Cardiac muscle cell (in vitro differentiated cells and primary cell): Measurements from ENCODE around the gene HBG1. TPM values are rescaled to one million over a fixed set of nuclear protein-coding genes. Genes with fewer than 3 reads are reported as not detected.
A peak's percentile ranks its signal among the peaks of the same experiment; 100 is the strongest.

ENCODE experiments used
- DNase-seq, 2 donors: peaks; one replicate each; pipeline versions ENCODE4 v3.0.0 to v3.0.0-alpha.2; 2010 to 2017; ENCODE audit warnings: low read depth in 1 of 2, low spot score in 1 of 2
- H3K27ac ChIP-seq: fragments of 200-600 bp; sonication (generic); 2 replicates; pipeline ENCODE4 v1.5.1; 2016
- H3K27me3 ChIP-seq: fragments of 200-600 bp; sonication (generic); 2 replicates; pipeline ENCODE4 v1.6.0; 2016; ENCODE audit warnings: control low read depth
- H3K36me3 ChIP-seq: fragments of 200-600 bp; sonication (generic); 2 replicates; pipeline ENCODE4 v1.5.1; 2016; ENCODE audit warnings: control low read depth
- H3K4me1 ChIP-seq: fragments of 200-600 bp; sonication (generic); 2 replicates; pipeline ENCODE4 v1.8.1; 2017; ENCODE audit warnings: low read depth, mild to moderate bottlenecking, mixed run types
- H3K4me3 ChIP-seq: fragments of 200-600 bp; sonication (generic); 2 replicates; pipeline ENCODE4 v1.5.1; 2016; ENCODE audit warnings: mild to moderate bottlenecking
- H3K9me3 ChIP-seq: fragments of 200-600 bp; sonication (generic); 2 replicates; pipeline ENCODE4 v1.5.1; 2017; ENCODE audit warnings: low read depth, mild to moderate bottlenecking, control low read depth
- CTCF ChIP-seq: IDR thresholded peaks from 2 replicates; pipeline ENCODE4 v1.5.1; 2012; ENCODE audit warnings: low read depth, mild to moderate bottlenecking, low read length
- polyA plus RNA-seq: library from polyadenylated mRNA; unstranded; fragments of >200 nt; fragmentation: Nextera tagmentation; extraction: Ambion mirVana; gene quantifications from 2 replicates; pipeline ENCODE4 v1.2.1, GENCODE V29; 2016
- total RNA-seq: library from RNA; depleted of rRNA; stranded (reverse); fragments of >200 nt; gene quantifications from 2 replicates; pipeline ENCODE4 v1.2.3, GENCODE V29; 2016

Gene HBG1
- total and polyA plus RNA-seq, 2 experiments from 2014 or later: not detected

GRCh38 chr11:5210376-5210885, 39.2 kb downstream of the HBG1 start:
- H3K9me3 ChIP-seq: no peaks in the 10 kb centered on the region
- H3K4me1 ChIP-seq: no peaks in the 10 kb centered on the region
- H3K27me3 ChIP-seq: no peaks in the 10 kb centered on the region
- H3K36me3 ChIP-seq: no peaks in the 10 kb centered on the region
- no peak for TF ChIP-seq CTCF
- no peak for DNase-seq
- no peak overlapping the region for H3K4me3 ChIP-seq
- no peak overlapping the region for H3K27ac ChIP-seq

- peak; percentile 63 to 77 for DNase-seq
- TF ChIP-seq CTCF: peak; percentile 70
- H3K36me3 ChIP-seq: no peaks in the 10 kb centered on the region
These were observed 44.9 kb downstream of the HBG1 start for GRCh38 chr11:5204787-5205186.

GRCh38 chr11:5203366-5203765, 46.3 kb downstream of the HBG1 start:
- H3K27me3 ChIP-seq: no peaks in the 10 kb centered on the region
- H3K36me3 ChIP-seq: no peaks in the 10 kb centered on the region
- no peak overlapping the region for H3K4me3 ChIP-seq
- DNase-seq: no peak
- no peaks in the 10 kb centered on the region for H3K9me3 ChIP-seq
- no peaks in the 10 kb centered on the region for H3K4me1 ChIP-seq
- H3K27ac ChIP-seq: no peak overlapping the region
- no peak for TF ChIP-seq CTCF

More at GRCh38 chr11:5204787-5205186, 44.9 kb downstream of the HBG1 start:
- Histone ChIP-seq H3K4me3 (no peak overlapping the region), H3K27ac (no peak overlapping the region), H3K4me1 (no peaks in the 10 kb centered on the region), H3K27me3 (no peaks in the 10 kb centered on the region), H3K9me3 (no peaks in the 10 kb centered on the region)

GRCh38 chr11:5200582-5200981, 49.1 kb downstream of the HBG1 start, which contains the start of gene OR51V1:
Gene OR51V1, minus strand, starts transcription at chr11:5200682. Its CDS starts 0 bp downstream, at chr11:5200682.
- Histone ChIP-seq H3K36me3 (no peaks in the 10 kb centered on the region), H3K4me3 (no peak within 1 kb of the TSS), H3K4me1 (no peaks in the 10 kb centered on the region), H3K27ac (no peak within 1 kb of the TSS), H3K27me3 (no peaks in the 10 kb centered on the region), H3K9me3 (no peaks in the 10 kb centered on the region)
- no peak for TF ChIP-seq CTCF
- DNase-seq: no peak

GRCh38 chr11:5198285-5198684, 51.4 kb downstream of the HBG1 start:
- no peak for TF ChIP-seq CTCF
- no peaks in the 10 kb centered on the region for H3K36me3 ChIP-seq
- no peaks in the 10 kb centered on the region for H3K4me1 ChIP-seq
- no peaks in the 10 kb centered on the region for H3K9me3 ChIP-seq
- H3K27me3 ChIP-seq: no peaks in the 10 kb centered on the region
- no peak overlapping the region for H3K27ac ChIP-seq
- DNase-seq: no peak
- H3K4me3 ChIP-seq: no peak overlapping the region

Other genes with a start within 250 kb of the HBG1 start
- gene OR52J3, start 203.3 kb downstream of the HBG1 start, total RNA-seq: not detected in 2 replicates
- gene OR52J3, start 203.3 kb downstream of the HBG1 start, polyA plus RNA-seq: not detected in 2 replicates
- not detected in 2 replicates for gene OR52E2, start 190.2 kb downstream of the HBG1 start, total RNA-seq
- gene OR52E2, start 190.2 kb downstream of the HBG1 start, polyA plus RNA-seq: not detected in 2 replicates
- not detected in 2 replicates for gene OR52E1, start 180.3 kb downstream of the HBG1 start, total RNA-seq
- gene OR52E1, start 180.3 kb downstream of the HBG1 start, polyA plus RNA-seq: not detected in 2 replicates
- gene OR52A5, start 111.5 kb downstream of the HBG1 start, total RNA-seq: not detected in 2 replicates
- not detected in 2 replicates for gene OR52A5, start 111.5 kb downstream of the HBG1 start, polyA plus RNA-seq
- gene OR52A1, start 95.1 kb downstream of the HBG1 start, total RNA-seq: not detected in 2 replicates
- not detected in 2 replicates for gene OR52A1, start 95.1 kb downstream of the HBG1 start, polyA plus RNA-seq
- gene OR51V1, start 49.2 kb downstream of the HBG1 start, total RNA-seq: not detected in 2 replicates
- gene OR51V1, start 49.2 kb downstream of the HBG1 start, polyA plus RNA-seq: not detected in 2 replicates
- not detected in 2 replicates for gene HBB, start 22.8 kb downstream of the HBG1 start, total RNA-seq
- not detected in 2 replicates for gene HBB, start 22.8 kb downstream of the HBG1 start, polyA plus RNA-seq
- gene HBD, start 15.4 kb downstream of the HBG1 start, total RNA-seq: 0.95 TPM in 1 of 2 replicates, not detected in the other
- gene HBD, start 15.4 kb downstream of the HBG1 start, polyA plus RNA-seq: 2.8 TPM in 1 of 2 replicates, not detected in the other
- not detected in 2 replicates for gene HBG2, start 4.9 kb upstream of the HBG1 start, total RNA-seq
- gene HBG2, start 4.9 kb upstream of the HBG1 start, polyA plus RNA-seq: 0.54 TPM in 1 of 2 replicates, not detected in the other
- 0.32 and 0.51 TPM in 2 replicates for gene HBE1, start 20.1 kb upstream of the HBG1 start, total RNA-seq
- gene HBE1, start 20.1 kb upstream of the HBG1 start, polyA plus RNA-seq: 0.23 TPM in 1 of 2 replicates, not detected in the other
- 0.57 and 0.85 TPM in 2 replicates for gene OR51B4, start 52.1 kb upstream of the HBG1 start, total RNA-seq
- 0.24 TPM in 1 of 2 replicates, not detected in the other for gene OR51B4, start 52.1 kb upstream of the HBG1 start, polyA plus RNA-seq
- gene OR51B2, start 74.4 kb upstream of the HBG1 start, total RNA-seq: 1.6 TPM in 1 of 2 replicates, not detected in the other
- not detected in 2 replicates for gene OR51B2, start 74.4 kb upstream of the HBG1 start, polyA plus RNA-seq
- 1.4 and 3.6 TPM in 2 replicates for gene OR51B5, start 93.7 kb upstream of the HBG1 start, total RNA-seq
- gene OR51B5, start 93.7 kb upstream of the HBG1 start, polyA plus RNA-seq: 0.25 and 1.1 TPM in 2 replicates
- gene OR51B6, start 101.7 kb upstream of the HBG1 start, total RNA-seq: not detected in 2 replicates
- gene OR51B6, start 101.7 kb upstream of the HBG1 start, polyA plus RNA-seq: 0.39 TPM in 1 of 2 replicates, not detected in the other
- not detected in 2 replicates for gene OR51M1, start 134.0 kb upstream of the HBG1 start, total RNA-seq
- gene OR51M1, start 134.0 kb upstream of the HBG1 start, polyA plus RNA-seq: not detected in 2 replicates
- gene OR51Q1, start 172.3 kb upstream of the HBG1 start, total RNA-seq: not detected in 2 replicates
- not detected in 2 replicates for gene OR51Q1, start 172.3 kb upstream of the HBG1 start, polyA plus RNA-seq
- gene OR51I1, start 191.7 kb upstream of the HBG1 start, total RNA-seq: 0.60 TPM in 1 of 2 replicates, not detected in the other
- gene OR51I1, start 191.7 kb upstream of the HBG1 start, polyA plus RNA-seq: not detected in 2 replicates
- not detected in 2 replicates for gene OR51I2, start 199.5 kb upstream of the HBG1 start, total RNA-seq
- 0.19 TPM in 1 of 2 replicates, not detected in the other for gene OR51I2, start 199.5 kb upstream of the HBG1 start, polyA plus RNA-seq
- not detected in 2 replicates for gene OR52D1, start 238.8 kb upstream of the HBG1 start, total RNA-seq
- gene OR52D1, start 238.8 kb upstream of the HBG1 start, polyA plus RNA-seq: 0.82 TPM in 1 of 2 replicates, not detected in the other